NT2/D1 (cell line): Measurements from ENCODE around the gene AGAP1.

ENCODE experiments used
- YY1 ChIP-seq: IDR thresholded peaks from 2 replicates; pipeline ENCODE4 v1.6.1; 2011; ENCODE audit not compliant: insufficient read length, insufficient read depth
- ZNF274 ChIP-seq: IDR thresholded peaks from 2 replicates; pipeline ENCODE4 v1.6.1; 2011; ENCODE audit warnings: mild to moderate bottlenecking, low read depth, low read length

DNA sequence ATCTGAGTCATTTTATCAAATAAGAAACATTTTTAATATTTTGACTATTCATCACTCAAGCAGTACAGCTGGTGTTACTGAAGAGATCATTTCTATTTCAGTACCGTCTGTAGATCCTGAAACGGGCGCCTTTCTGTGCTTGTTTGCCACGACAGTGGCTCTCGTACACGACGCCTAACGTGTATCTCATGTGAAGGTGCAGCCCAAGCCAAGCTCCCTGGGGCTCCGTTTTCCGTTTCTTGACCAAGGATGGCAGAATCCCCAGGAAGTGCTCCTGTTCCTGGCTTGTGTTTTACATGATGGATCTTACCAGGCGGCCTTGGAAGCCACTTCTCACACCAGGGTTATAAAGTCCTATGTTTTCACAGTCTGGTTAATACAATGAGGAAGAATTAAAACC lies 353.7 kb downstream of the AGAP1 start:
- TF ChIP-seq ZNF274 (no peak), YY1 (no peak)
